Measurements from ENCODE around the gene SRI. TPM values are rescaled to one million over a fixed set of nuclear protein-coding genes. Genes with fewer than 3 reads are reported as not detected.
"Not testable (repeated sequence)": the region's sequence is repeated elsewhere in the genome, so short reads cannot be mapped to it uniquely, and the experiment has no call there.

SRI gene
- total and polyA plus RNA-seq, 4 donors, result 172 to 320 (median 231) TPM

- no peaks in the 10 kb centered on the region for H3K4me1 ChIP-seq (ENCODE audit: control insufficient read depth, insufficient read depth, low read length)
- H3K27me3 ChIP-seq (ENCODE audit: control insufficient read depth, insufficient read depth, low read length), result no peaks in the 10 kb centered on the region
- no peak overlapping the region for H3K4me3 ChIP-seq (ENCODE audit: low read depth, low read length)
- H3K9me3 ChIP-seq (ENCODE audit: control insufficient read depth, insufficient read depth, low read length), result peaks cover under 1% of the 10 kb centered on the region
- H3K27ac ChIP-seq (ENCODE audit: low read depth, low read length), result no peak overlapping the region
- DNase-seq (ENCODE audit: low read depth in 4 of 6, low spot score in 6 of 6), result no peak
- WGBS (ENCODE audit: insufficient coverage), result 83% methylated on average over 1 of the region's 2 CpGs
- H3K36me3 ChIP-seq (ENCODE audit: control insufficient read depth, insufficient read depth, low read length), result no peaks in the 10 kb centered on the region
Observed at GRCh38 chr7:88259656-88260380, 40.0 kb upstream of the SRI start.

- no CpG with 5 or more reads among the region's 1 CpG for WGBS (ENCODE audit: insufficient coverage)
- not testable (repeated sequence) for H3K27me3 ChIP-seq (ENCODE audit: control insufficient read depth, insufficient read depth, low read length)
Observed at GRCh38 chr7:88258296-88258695, 38.5 kb upstream of the SRI start.

GRCh38 chr7:88256906-88257305 is 37.1 kb upstream of the SRI start:
- no peak overlapping the region for H3K4me3 ChIP-seq (ENCODE audit: low read depth, low read length)
- peaks cover 8% of the 10 kb centered on the region for H3K9me3 ChIP-seq (ENCODE audit: control insufficient read depth, insufficient read depth, low read length)
- H3K27me3 ChIP-seq (ENCODE audit: control insufficient read depth, insufficient read depth, low read length), result no peaks in the 10 kb centered on the region

More at GRCh38 chr7:88258296-88258695, 38.5 kb upstream of the SRI start:
- not testable (repeated sequence) for H3K4me3 ChIP-seq (ENCODE audit: low read depth, low read length); H3K36me3 ChIP-seq (ENCODE audit: control insufficient read depth, insufficient read depth, low read length); H3K4me1 ChIP-seq (ENCODE audit: control insufficient read depth, insufficient read depth, low read length); H3K27ac ChIP-seq (ENCODE audit: low read depth, low read length); H3K9me3 ChIP-seq (ENCODE audit: control insufficient read depth, insufficient read depth, low read length); DNase-seq (ENCODE audit: low read depth in 4 of 6, low spot score in 6 of 6)

GRCh38 chr7:88254721-88255424 is 35.0 kb upstream of the SRI start:
- no peaks in the 10 kb centered on the region for H3K36me3 ChIP-seq (ENCODE audit: control insufficient read depth, insufficient read depth, low read length)
- no peaks in the 10 kb centered on the region for H3K27me3 ChIP-seq (ENCODE audit: control insufficient read depth, insufficient read depth, low read length)
- no peak overlapping the region for H3K27ac ChIP-seq (ENCODE audit: low read depth, low read length)
- H3K4me3 ChIP-seq (ENCODE audit: low read depth, low read length), result no peak overlapping the region
- 100% methylated on average over 2 of the region's 2 CpGs for WGBS (ENCODE audit: insufficient coverage)
- no peaks in the 10 kb centered on the region for H3K4me1 ChIP-seq (ENCODE audit: control insufficient read depth, insufficient read depth, low read length)
- H3K9me3 ChIP-seq (ENCODE audit: control insufficient read depth, insufficient read depth, low read length), result peaks cover 12% of the 10 kb centered on the region
- DNase-seq (ENCODE audit: low read depth in 4 of 6, low spot score in 6 of 6), result no peak

More at GRCh38 chr7:88256906-88257305, 37.1 kb upstream of the SRI start:
- H3K27ac ChIP-seq (ENCODE audit: low read depth, low read length), result no peak overlapping the region
- no peaks in the 10 kb centered on the region for H3K36me3 ChIP-seq (ENCODE audit: control insufficient read depth, insufficient read depth, low read length)
- H3K4me1 ChIP-seq (ENCODE audit: control insufficient read depth, insufficient read depth, low read length), result no peaks in the 10 kb centered on the region
- no peak for DNase-seq (ENCODE audit: low read depth in 4 of 6, low spot score in 6 of 6)

GRCh38 chr7:88253640-88254039 is 33.8 kb upstream of the SRI start:
- Histone ChIP-seq H3K27ac (ENCODE audit: low read depth, low read length) (no peak overlapping the region), H3K36me3 (ENCODE audit: control insufficient read depth, insufficient read depth, low read length) (no peaks in the 10 kb centered on the region), H3K4me1 (ENCODE audit: control insufficient read depth, insufficient read depth, low read length) (no peaks in the 10 kb centered on the region), H3K27me3 (ENCODE audit: control insufficient read depth, insufficient read depth, low read length) (no peaks in the 10 kb centered on the region), H3K4me3 (ENCODE audit: low read depth, low read length) (no peak overlapping the region), H3K9me3 (ENCODE audit: control insufficient read depth, insufficient read depth, low read length) (peaks cover 12% of the 10 kb centered on the region)
- DNase-seq (ENCODE audit: low read depth in 4 of 6, low spot score in 6 of 6), result no peak

- H3K27ac ChIP-seq (ENCODE audit: low read depth, low read length), result no peak overlapping the region
- H3K36me3 ChIP-seq (ENCODE audit: control insufficient read depth, insufficient read depth, low read length), result no peaks in the 10 kb centered on the region
- no peak overlapping the region for H3K4me3 ChIP-seq (ENCODE audit: low read depth, low read length)
- peak in 1 of 6 donors; percentile 70 for DNase-seq (ENCODE audit: low read depth in 4 of 6, low spot score in 6 of 6)
- no peaks in the 10 kb centered on the region for H3K27me3 ChIP-seq (ENCODE audit: control insufficient read depth, insufficient read depth, low read length)
- no peaks in the 10 kb centered on the region for H3K9me3 ChIP-seq (ENCODE audit: control insufficient read depth, insufficient read depth, low read length)
- no CpG with 5 or more reads among the region's 1 CpG for WGBS (ENCODE audit: insufficient coverage)
- H3K4me1 ChIP-seq (ENCODE audit: control insufficient read depth, insufficient read depth, low read length), result no peaks in the 10 kb centered on the region
Observed at GRCh38 chr7:88244258-88244657, 24.4 kb upstream of the SRI start.

GRCh38 chr7:88243345-88243909 is 23.6 kb upstream of the SRI start:
- WGBS (ENCODE audit: insufficient coverage), result no CpG with 5 or more reads among the region's 2 CpGs
- Histone ChIP-seq H3K4me3 (ENCODE audit: low read depth, low read length) (no peak overlapping the region), H3K9me3 (ENCODE audit: control insufficient read depth, insufficient read depth, low read length) (no peaks in the 10 kb centered on the region), H3K27me3 (ENCODE audit: control insufficient read depth, insufficient read depth, low read length) (no peaks in the 10 kb centered on the region), H3K4me1 (ENCODE audit: control insufficient read depth, insufficient read depth, low read length) (no peaks in the 10 kb centered on the region), H3K36me3 (ENCODE audit: control insufficient read depth, insufficient read depth, low read length) (no peaks in the 10 kb centered on the region), H3K27ac (ENCODE audit: low read depth, low read length) (no peak overlapping the region)
- peak; percentile 33 to 95 (median 56) for DNase-seq (ENCODE audit: low read depth in 4 of 6, low spot score in 6 of 6)

- Histone ChIP-seq H3K9me3 (ENCODE audit: control insufficient read depth, insufficient read depth, low read length) (no peaks in the 10 kb centered on the region), H3K4me3 (ENCODE audit: low read depth, low read length) (no peak overlapping the region), H3K27me3 (ENCODE audit: control insufficient read depth, insufficient read depth, low read length) (no peaks in the 10 kb centered on the region), H3K27ac (ENCODE audit: low read depth, low read length) (no peak overlapping the region), H3K4me1 (ENCODE audit: control insufficient read depth, insufficient read depth, low read length) (no peaks in the 10 kb centered on the region), H3K36me3 (ENCODE audit: control insufficient read depth, insufficient read depth, low read length) (no peaks in the 10 kb centered on the region)
- no CpG with 5 or more reads among the region's 1 CpG for WGBS (ENCODE audit: insufficient coverage)
- no peak for DNase-seq (ENCODE audit: low read depth in 4 of 6, low spot score in 6 of 6)
Observed at GRCh38 chr7:88239852-88240251, 20.0 kb upstream of the SRI start.

GRCh38 chr7:88233828-88234227 is 14.0 kb upstream of the SRI start:
- H3K27ac ChIP-seq (ENCODE audit: low read depth, low read length), result no peak overlapping the region

GRCh38 chr7:88230646-88231045 is 10.8 kb upstream of the SRI start:
- 88% methylated on average over 4 of the region's 5 CpGs for WGBS (ENCODE audit: insufficient coverage)
- no peaks in the 10 kb centered on the region for H3K36me3 ChIP-seq (ENCODE audit: control insufficient read depth, insufficient read depth, low read length)
- H3K4me1 ChIP-seq (ENCODE audit: control insufficient read depth, insufficient read depth, low read length), result no peaks in the 10 kb centered on the region
- DNase-seq (ENCODE audit: low read depth in 4 of 6, low spot score in 6 of 6), result no peak
- H3K4me3 ChIP-seq (ENCODE audit: low read depth, low read length), result no peak overlapping the region
- H3K27me3 ChIP-seq (ENCODE audit: control insufficient read depth, insufficient read depth, low read length), result no peaks in the 10 kb centered on the region
- H3K27ac ChIP-seq (ENCODE audit: low read depth, low read length), result no peak overlapping the region
- H3K9me3 ChIP-seq (ENCODE audit: control insufficient read depth, insufficient read depth, low read length), result no peaks in the 10 kb centered on the region

More at GRCh38 chr7:88233828-88234227, 14.0 kb upstream of the SRI start:
- H3K4me3 ChIP-seq (ENCODE audit: low read depth, low read length), result no peak overlapping the region
- H3K9me3 ChIP-seq (ENCODE audit: control insufficient read depth, insufficient read depth, low read length), result no peaks in the 10 kb centered on the region
- DNase-seq (ENCODE audit: low read depth in 4 of 6, low spot score in 6 of 6), result no peak
- no peaks in the 10 kb centered on the region for H3K27me3 ChIP-seq (ENCODE audit: control insufficient read depth, insufficient read depth, low read length)
- H3K36me3 ChIP-seq (ENCODE audit: control insufficient read depth, insufficient read depth, low read length), result no peaks in the 10 kb centered on the region
- no peaks in the 10 kb centered on the region for H3K4me1 ChIP-seq (ENCODE audit: control insufficient read depth, insufficient read depth, low read length)

All from spinal cord (tissue), 10 donors.